MM.1S (cell line): ENCODE measurements around the gene EPHA2.

ENCODE experiments used
- DNase-seq: peaks from one replicate; pipeline ENCODE4 v3.0.0-alpha.2; 2015
- H2AFZ ChIP-seq: fragments of 300-600 bp; sonication (generic); 2 replicates; pipeline ENCODE4 v1.6.0; 2016; ENCODE audit warnings: antibody characterized with exemption, low read length
- H3F3A ChIP-seq: fragments of 300-600 bp; sonication (generic); 2 replicates; pipeline ENCODE4 v1.6.1; 2016; ENCODE audit warnings: mild to moderate bottlenecking, antibody characterized with exemption, low read length, moderate library complexity, mixed read lengths; ENCODE audit not compliant: insufficient read depth
- H3K27ac ChIP-seq: fragments of 300-600 bp; sonication (generic); 2 replicates; pipeline ENCODE4 v1.5.1; 2016; ENCODE audit warnings: mild to moderate bottlenecking, low read length
- H3K27me3 ChIP-seq: fragments of 300-600 bp; sonication (generic); replicated peaks from 2 replicates; pipeline ENCODE4 v1.6.0; 2016; ENCODE audit warnings: low read length; ENCODE audit not compliant: insufficient read depth
- H3K36me3 ChIP-seq: fragments of 300-600 bp; sonication (generic); replicated peaks from 2 replicates; pipeline ENCODE4 v1.6.1; 2016; ENCODE audit warnings: mild to moderate bottlenecking, low read length, mixed read lengths; ENCODE audit not compliant: insufficient read depth
- H3K4me1 ChIP-seq: fragments of 300-600 bp; sonication (generic); 2 replicates; pipeline ENCODE4 v1.6.1; 2016; ENCODE audit warnings: low read length, mixed read lengths
- H3K4me2 ChIP-seq: fragments of 300-600 bp; sonication (generic); 2 replicates; pipeline ENCODE4 v1.6.0; 2016; ENCODE audit warnings: low read depth, low read length
- H3K4me3 ChIP-seq: fragments of 300-600 bp; sonication (generic); 2 replicates; pipeline ENCODE4 v1.5.1; 2016; ENCODE audit warnings: low read length, mixed read lengths
- H3K79me2 ChIP-seq: fragments of 300-600 bp; sonication (generic); 2 replicates; pipeline ENCODE4 v1.6.1; 2016; ENCODE audit warnings: mixed run types, low read length, mixed read lengths
- H3K9ac ChIP-seq: fragments of 300-600 bp; sonication (generic); 2 replicates; pipeline ENCODE4 v1.6.1; 2016; ENCODE audit warnings: low read length, mixed read lengths
- H3K9me2 ChIP-seq: fragments of 300-600 bp; sonication (generic); replicated peaks from 2 replicates; pipeline ENCODE4 v1.6.1; 2016; ENCODE audit warnings: mild to moderate bottlenecking, low read length, mixed read lengths; ENCODE audit not compliant: insufficient read depth
- H3K9me3 ChIP-seq: fragments of 300-600 bp; sonication (generic); replicated peaks from 2 replicates; pipeline ENCODE4 v1.6.1; 2016; ENCODE audit warnings: mild to moderate bottlenecking, low read length, mixed read lengths; ENCODE audit not compliant: insufficient read depth
- H4K20me1 ChIP-seq: fragments of 300-600 bp; sonication (generic); 2 replicates; pipeline ENCODE4 v1.6.1; 2016; ENCODE audit warnings: mild to moderate bottlenecking, low read length, moderate library complexity, mixed read lengths; ENCODE audit not compliant: insufficient read depth
- EZH2 ChIP-seq: fragments of 300-600 bp; sonication (generic); optimal IDR thresholded peaks from 2 replicates; pipeline ENCODE3; 2017; ENCODE audit warnings: low read depth, mild to moderate bottlenecking, antibody characterized with exemption, low read length, mixed read lengths
- EZH2phosphoT487 ChIP-seq: fragments of 300-600 bp; sonication (generic); IDR thresholded peaks from 2 replicates; pipeline ENCODE4 v1.6.1; 2018; ENCODE audit warnings: antibody characterized with exemption, low read length
- TF ChIP-seq, protein P1 (sequence below): fragments of 300-600 bp; sonication (generic); IDR thresholded peaks from 2 replicates; pipeline ENCODE4 v1.5.1; 2016; ENCODE audit warnings: antibody characterized with exemption, low read length, mixed read lengths

Gene EPHA2

DNA sequence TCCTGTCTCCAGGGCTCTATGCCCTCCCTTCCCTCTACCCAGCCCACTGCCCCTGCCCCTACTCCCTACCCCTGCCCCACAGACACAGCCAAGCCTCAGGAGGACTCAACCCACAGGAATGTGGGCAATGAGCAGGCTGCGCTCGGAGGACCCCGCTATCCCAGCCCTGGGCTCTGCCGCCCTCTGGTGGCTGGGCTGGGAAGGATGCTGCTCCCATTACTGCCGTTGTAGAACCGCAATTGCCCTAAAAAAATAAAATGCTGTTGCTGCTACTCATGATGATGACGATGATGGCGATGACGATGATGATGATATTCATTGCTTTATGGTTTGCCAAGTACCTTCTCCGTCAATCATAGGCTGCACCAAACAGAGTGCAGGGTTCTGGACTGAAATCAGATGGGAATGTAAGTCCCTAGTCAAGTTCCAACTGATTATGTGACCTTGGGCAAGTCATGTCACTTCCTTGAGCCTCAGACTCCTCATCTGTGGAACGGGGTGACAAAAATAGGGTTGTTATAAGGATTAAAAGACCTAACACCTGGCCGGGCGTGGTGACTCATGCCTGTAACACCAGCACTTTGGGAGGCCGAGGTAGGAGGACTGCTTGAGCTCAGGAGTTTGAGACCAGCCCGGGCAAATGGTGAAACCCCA lies 32.0 kb upstream of the EPHA2 start:
- H3K9me3 ChIP-seq = no peaks in the 10 kb centered on the region
- H4K20me1 ChIP-seq = no peaks in the 10 kb centered on the region
- H3K27ac ChIP-seq = no peak overlapping the region
- no peaks in the 10 kb centered on the region for H3F3A ChIP-seq
- H2AFZ ChIP-seq = no peak overlapping the region
- H3K9ac ChIP-seq = no peak overlapping the region
- H3K79me2 ChIP-seq = no peaks in the 10 kb centered on the region
- peak; percentile 59 for DNase-seq
- H3K4me1 ChIP-seq = no peaks in the 10 kb centered on the region
- H3K9me2 ChIP-seq = no peaks in the 10 kb centered on the region
- no peak overlapping the region for H3K4me3 ChIP-seq
- peaks cover 34% of the 10 kb centered on the region for H3K27me3 ChIP-seq
- H3K4me2 ChIP-seq = no peak overlapping the region; the same call in 1 of the 2 replicates
- TF ChIP-seq, protein P1, sequence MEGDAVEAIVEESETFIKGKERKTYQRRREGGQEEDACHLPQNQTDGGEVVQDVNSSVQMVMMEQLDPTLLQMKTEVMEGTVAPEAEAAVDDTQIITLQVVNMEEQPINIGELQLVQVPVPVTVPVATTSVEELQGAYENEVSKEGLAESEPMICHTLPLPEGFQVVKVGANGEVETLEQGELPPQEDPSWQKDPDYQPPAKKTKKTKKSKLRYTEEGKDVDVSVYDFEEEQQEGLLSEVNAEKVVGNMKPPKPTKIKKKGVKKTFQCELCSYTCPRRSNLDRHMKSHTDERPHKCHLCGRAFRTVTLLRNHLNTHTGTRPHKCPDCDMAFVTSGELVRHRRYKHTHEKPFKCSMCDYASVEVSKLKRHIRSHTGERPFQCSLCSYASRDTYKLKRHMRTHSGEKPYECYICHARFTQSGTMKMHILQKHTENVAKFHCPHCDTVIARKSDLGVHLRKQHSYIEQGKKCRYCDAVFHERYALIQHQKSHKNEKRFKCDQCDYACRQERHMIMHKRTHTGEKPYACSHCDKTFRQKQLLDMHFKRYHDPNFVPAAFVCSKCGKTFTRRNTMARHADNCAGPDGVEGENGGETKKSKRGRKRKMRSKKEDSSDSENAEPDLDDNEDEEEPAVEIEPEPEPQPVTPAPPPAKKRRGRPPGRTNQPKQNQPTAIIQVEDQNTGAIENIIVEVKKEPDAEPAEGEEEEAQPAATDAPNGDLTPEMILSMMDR = peak; percentile 96
- TF ChIP-seq EZH2 = no peak
- TF ChIP-seq EZH2phosphoT487 = no peak
- H3K36me3 ChIP-seq = no peaks in the 10 kb centered on the region

DNA sequence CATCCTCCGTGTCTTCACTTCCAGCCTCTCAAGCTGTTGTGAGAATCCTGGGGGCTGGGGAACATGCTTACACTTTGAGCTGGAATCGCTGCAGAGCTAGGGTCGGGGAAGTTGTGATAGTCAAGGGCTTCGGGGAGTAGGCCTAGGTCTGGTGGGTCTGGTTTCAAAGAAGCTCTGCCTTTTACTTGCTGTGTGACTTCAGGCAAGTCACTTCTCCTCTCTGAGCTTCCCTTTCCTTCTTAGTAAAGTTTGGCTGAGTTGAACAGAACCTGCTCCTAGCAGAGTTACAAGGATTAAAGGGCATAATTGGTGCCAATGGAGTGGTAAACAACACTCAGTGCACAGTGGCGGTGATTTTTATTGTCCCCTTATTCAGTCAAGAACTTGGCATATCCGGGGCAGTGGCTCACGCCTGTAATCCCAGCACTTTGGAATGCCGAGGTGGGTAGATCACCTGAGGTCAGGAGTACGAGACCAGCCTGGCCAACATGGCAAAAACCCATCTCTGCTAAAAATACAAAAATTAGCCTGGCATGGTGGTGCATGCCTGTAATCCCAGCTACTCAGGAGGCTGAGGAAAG lies 30.9 kb upstream of the EPHA2 start:
- no peaks in the 10 kb centered on the region for H3F3A ChIP-seq
- H3K36me3 ChIP-seq = no peaks in the 10 kb centered on the region
- no peaks in the 10 kb centered on the region for H3K4me1 ChIP-seq
- no peaks in the 10 kb centered on the region for H3K79me2 ChIP-seq
- H3K27ac ChIP-seq = no peak overlapping the region
- H3K9ac ChIP-seq = no peak overlapping the region
- H3K4me3 ChIP-seq = no peak overlapping the region
- no peaks in the 10 kb centered on the region for H3K9me2 ChIP-seq
- no peak overlapping the region for H2AFZ ChIP-seq
- peaks cover 45% of the 10 kb centered on the region for H3K27me3 ChIP-seq
- no peaks in the 10 kb centered on the region for H3K9me3 ChIP-seq
- H4K20me1 ChIP-seq = no peaks in the 10 kb centered on the region
- no peak overlapping the region for H3K4me2 ChIP-seq
- TF ChIP-seq, protein P1 = no peak
- TF ChIP-seq EZH2phosphoT487 (no peak), EZH2 (no peak)
- no peak for DNase-seq

DNA sequence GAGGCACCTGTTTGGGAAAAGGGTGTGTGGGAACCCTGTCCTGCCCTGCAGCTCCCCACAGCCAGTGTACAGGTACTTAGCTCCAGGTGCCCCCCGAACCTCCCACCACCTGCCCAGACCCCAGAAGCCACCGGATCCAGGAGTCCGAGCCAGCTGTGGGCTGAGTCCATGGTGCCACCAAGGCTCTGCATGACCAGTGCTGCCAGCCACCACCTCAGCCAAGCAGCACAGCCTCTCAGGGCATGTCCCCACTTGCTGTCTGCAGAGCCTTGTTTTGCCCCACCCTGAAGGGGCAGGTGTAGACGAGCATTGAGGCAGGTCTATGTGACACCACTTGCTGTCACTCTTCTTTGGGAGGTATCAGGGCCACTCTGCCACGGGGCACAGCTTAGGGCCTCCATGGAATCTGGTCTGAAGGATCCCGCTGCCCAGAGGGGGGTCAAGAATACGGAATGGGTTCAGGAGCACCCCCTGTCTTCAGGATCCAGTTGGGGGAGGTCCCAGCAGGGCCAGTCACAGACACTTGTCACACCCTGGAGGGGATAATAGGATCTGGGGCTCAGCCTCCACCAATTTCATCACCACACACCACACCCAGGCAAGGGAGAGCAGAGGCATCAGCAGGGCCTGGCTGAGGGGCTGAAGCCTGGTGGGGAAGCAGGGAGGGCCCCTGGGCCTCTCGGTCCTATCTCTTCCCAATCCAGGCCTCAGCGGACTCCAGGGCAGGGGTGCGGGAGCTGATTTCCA lies 28.9 kb upstream of the EPHA2 start:
- no peak overlapping the region for H3K9ac ChIP-seq
- no peaks in the 10 kb centered on the region for H3F3A ChIP-seq
- H3K36me3 ChIP-seq = no peaks in the 10 kb centered on the region
- no peaks in the 10 kb centered on the region for H4K20me1 ChIP-seq
- H3K27ac ChIP-seq = no peak overlapping the region
- H3K4me3 ChIP-seq = no peak overlapping the region
- H3K79me2 ChIP-seq = no peaks in the 10 kb centered on the region
- H3K9me3 ChIP-seq = no peaks in the 10 kb centered on the region
- H3K4me2 ChIP-seq = no peak overlapping the region
- TF ChIP-seq EZH2 (no peak), EZH2phosphoT487 (no peak)
- TF ChIP-seq, protein P1 = no peak
- H3K4me1 ChIP-seq = no peaks in the 10 kb centered on the region
- DNase-seq = no peak
- peaks cover 33% of the 10 kb centered on the region for H3K27me3 ChIP-seq
- no peaks in the 10 kb centered on the region for H3K9me2 ChIP-seq
- H2AFZ ChIP-seq = no peak overlapping the region
